WTC11 (cell line): ENCODE data around the gene AURKB.

Experiments used
- CBFB ChIP-seq: sonication (generic); formaldehyde crosslinking; IDR thresholded peaks from 2 replicates; pipeline ENCODE4 v1.8.1; 2022; ENCODE audit warnings: mild to moderate bottlenecking, low read depth, missing genetic modification reagents
- JAZF1 ChIP-seq: fragments of 250-450 bp; sonication (Bioruptor Pico); IDR thresholded peaks from 2 replicates; pipeline ENCODE4 v1.9.0; 2021; ENCODE audit warnings: moderate library complexity, mild to moderate bottlenecking, inconsistent platforms
- JUN ChIP-seq: sonication (generic); formaldehyde crosslinking; IDR thresholded peaks from 2 replicates; pipeline ENCODE4 v1.8.0; 2023; ENCODE audit warnings: mild to moderate bottlenecking, missing genetic modification reagents
- MYBL2 ChIP-seq: sonication (generic); formaldehyde crosslinking; IDR thresholded peaks from 2 replicates; pipeline ENCODE4 v1.8.1; 2023; ENCODE audit warnings: mild to moderate bottlenecking, moderate library complexity, missing genetic modification reagents
- NFYB ChIP-seq: sonication (generic); formaldehyde crosslinking; conservative IDR thresholded peaks from 2 replicates; pipeline ENCODE4 v1.8.0; 2022; ENCODE audit warnings: low read depth, missing genetic modification reagents
- NR3C1 ChIP-seq: sonication (generic); formaldehyde crosslinking; conservative IDR thresholded peaks from 2 replicates; pipeline ENCODE4 v1.8.1; 2023; ENCODE audit warnings: low read depth, mild to moderate bottlenecking, missing genetic modification reagents
- TF ChIP-seq, protein P1 (sequence below): sonication (generic); formaldehyde crosslinking; IDR thresholded peaks from 2 replicates; pipeline ENCODE4 v1.8.1; 2023; ENCODE audit warnings: mild to moderate bottlenecking, missing genetic modification reagents, borderline replicate concordance
- TF ChIP-seq, protein P2 (sequence below): fragments of 200-600 bp; IDR thresholded peaks from 2 replicates; pipeline ENCODE4 v1.8.0; 2022; ENCODE audit warnings: antibody characterized with exemption
- TF ChIP-seq, protein P3 (sequence below): sonication (generic); formaldehyde crosslinking; IDR thresholded peaks from 2 replicates; pipeline ENCODE4 v1.8.1; 2022; ENCODE audit warnings: low read depth, mild to moderate bottlenecking, moderate library complexity, missing genetic modification reagents, borderline replicate concordance
- TF ChIP-seq, protein P4 (sequence below): fragments of 250-450 bp; sonication (Bioruptor Pico); IDR thresholded peaks from 2 replicates; pipeline ENCODE4 v2.1.2; 2022; ENCODE audit warnings: mild to moderate bottlenecking, moderate library complexity

DNA sequence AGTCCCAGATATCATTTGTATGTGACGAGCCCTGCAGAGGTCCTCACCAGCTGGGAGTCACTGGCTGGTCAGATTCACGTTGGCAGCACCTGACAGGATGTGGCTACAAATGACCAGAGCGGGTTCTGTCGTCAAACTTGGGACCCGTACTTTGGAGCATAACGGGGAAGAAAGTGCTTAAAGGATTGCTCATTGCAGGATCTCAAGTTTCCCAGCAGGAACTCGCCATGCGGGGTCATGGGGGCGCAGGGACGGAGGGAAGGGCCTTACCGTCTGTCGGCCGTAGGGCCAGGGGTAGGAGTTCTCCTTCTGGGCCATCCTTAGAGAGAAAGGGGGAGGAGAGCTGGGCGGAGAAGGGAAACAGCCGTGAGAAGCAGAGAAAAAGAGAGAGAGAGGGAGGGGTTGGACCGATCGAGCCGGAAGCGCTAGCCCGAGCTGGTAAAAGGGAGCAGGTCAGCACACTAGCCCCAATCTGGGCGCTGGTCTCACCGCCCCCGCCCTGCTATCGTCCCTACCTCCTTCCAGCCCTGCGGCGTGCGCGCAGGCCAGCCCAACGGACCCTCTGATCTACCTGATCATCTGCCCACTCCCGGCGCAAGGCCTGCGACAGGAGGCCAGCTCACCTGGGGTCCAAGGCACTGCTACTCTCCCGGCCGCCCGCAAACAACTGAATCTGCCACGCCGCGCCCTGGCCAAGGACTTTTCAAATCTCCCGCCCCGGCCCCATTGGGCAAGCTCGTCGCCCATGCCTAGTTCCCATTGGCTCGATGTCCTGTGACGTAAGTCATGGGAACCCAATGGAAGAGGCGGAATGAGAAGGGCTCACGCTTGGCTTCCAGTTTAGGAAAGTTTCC lies at the start of gene AURKB:
- TF ChIP-seq JUN (peak; percentile 84; the same call in 1 of the 2 replicates), NFYB (CRISPR knock-in tag) (peak; percentile 83), CBFB (CRISPR knock-in tag) (peak; percentile 93), MYBL2 (peak; percentile 100), JAZF1 (CRISPR knock-in tag) (no peak), NR3C1 (CRISPR knock-in tag) (peak; percentile 90; the same call in 1 of the 2 replicates)
- TF ChIP-seq, protein P1, sequence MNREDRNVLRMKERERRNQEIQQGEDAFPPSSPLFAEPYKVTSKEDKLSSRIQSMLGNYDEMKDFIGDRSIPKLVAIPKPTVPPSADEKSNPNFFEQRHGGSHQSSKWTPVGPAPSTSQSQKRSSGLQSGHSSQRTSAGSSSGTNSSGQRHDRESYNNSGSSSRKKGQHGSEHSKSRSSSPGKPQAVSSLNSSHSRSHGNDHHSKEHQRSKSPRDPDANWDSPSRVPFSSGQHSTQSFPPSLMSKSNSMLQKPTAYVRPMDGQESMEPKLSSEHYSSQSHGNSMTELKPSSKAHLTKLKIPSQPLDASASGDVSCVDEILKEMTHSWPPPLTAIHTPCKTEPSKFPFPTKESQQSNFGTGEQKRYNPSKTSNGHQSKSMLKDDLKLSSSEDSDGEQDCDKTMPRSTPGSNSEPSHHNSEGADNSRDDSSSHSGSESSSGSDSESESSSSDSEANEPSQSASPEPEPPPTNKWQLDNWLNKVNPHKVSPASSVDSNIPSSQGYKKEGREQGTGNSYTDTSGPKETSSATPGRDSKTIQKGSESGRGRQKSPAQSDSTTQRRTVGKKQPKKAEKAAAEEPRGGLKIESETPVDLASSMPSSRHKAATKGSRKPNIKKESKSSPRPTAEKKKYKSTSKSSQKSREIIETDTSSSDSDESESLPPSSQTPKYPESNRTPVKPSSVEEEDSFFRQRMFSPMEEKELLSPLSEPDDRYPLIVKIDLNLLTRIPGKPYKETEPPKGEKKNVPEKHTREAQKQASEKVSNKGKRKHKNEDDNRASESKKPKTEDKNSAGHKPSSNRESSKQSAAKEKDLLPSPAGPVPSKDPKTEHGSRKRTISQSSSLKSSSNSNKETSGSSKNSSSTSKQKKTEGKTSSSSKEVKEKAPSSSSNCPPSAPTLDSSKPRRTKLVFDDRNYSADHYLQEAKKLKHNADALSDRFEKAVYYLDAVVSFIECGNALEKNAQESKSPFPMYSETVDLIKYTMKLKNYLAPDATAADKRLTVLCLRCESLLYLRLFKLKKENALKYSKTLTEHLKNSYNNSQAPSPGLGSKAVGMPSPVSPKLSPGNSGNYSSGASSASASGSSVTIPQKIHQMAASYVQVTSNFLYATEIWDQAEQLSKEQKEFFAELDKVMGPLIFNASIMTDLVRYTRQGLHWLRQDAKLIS (CRISPR knock-in tag), result peak; percentile 89; the same call in 1 of the 2 replicates
- TF ChIP-seq, protein P2, sequence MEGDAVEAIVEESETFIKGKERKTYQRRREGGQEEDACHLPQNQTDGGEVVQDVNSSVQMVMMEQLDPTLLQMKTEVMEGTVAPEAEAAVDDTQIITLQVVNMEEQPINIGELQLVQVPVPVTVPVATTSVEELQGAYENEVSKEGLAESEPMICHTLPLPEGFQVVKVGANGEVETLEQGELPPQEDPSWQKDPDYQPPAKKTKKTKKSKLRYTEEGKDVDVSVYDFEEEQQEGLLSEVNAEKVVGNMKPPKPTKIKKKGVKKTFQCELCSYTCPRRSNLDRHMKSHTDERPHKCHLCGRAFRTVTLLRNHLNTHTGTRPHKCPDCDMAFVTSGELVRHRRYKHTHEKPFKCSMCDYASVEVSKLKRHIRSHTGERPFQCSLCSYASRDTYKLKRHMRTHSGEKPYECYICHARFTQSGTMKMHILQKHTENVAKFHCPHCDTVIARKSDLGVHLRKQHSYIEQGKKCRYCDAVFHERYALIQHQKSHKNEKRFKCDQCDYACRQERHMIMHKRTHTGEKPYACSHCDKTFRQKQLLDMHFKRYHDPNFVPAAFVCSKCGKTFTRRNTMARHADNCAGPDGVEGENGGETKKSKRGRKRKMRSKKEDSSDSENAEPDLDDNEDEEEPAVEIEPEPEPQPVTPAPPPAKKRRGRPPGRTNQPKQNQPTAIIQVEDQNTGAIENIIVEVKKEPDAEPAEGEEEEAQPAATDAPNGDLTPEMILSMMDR, result no peak
- TF ChIP-seq, protein P3, sequence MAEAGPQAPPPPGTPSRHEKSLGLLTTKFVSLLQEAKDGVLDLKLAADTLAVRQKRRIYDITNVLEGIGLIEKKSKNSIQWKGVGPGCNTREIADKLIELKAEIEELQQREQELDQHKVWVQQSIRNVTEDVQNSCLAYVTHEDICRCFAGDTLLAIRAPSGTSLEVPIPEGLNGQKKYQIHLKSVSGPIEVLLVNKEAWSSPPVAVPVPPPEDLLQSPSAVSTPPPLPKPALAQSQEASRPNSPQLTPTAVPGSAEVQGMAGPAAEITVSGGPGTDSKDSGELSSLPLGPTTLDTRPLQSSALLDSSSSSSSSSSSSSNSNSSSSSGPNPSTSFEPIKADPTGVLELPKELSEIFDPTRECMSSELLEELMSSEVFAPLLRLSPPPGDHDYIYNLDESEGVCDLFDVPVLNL (CRISPR knock-in tag), result peak; percentile 100
- TF ChIP-seq, protein P4, sequence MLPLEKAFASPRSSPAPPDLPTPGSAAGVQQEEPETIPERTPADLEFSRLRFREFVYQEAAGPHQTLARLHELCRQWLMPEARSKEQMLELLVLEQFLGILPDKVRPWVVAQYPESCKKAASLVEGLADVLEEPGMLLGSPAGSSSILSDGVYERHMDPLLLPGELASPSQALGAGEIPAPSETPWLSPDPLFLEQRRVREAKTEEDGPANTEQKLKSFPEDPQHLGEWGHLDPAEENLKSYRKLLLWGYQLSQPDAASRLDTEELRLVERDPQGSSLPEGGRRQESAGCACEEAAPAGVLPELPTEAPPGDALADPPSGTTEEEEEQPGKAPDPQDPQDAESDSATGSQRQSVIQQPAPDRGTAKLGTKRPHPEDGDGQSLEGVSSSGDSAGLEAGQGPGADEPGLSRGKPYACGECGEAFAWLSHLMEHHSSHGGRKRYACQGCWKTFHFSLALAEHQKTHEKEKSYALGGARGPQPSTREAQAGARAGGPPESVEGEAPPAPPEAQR (CRISPR knock-in tag), result no peak
